MG63 (cell line): ENCODE data around the gene MDM2. TPM values are rescaled to one million over a fixed set of nuclear protein-coding genes. Genes with fewer than 3 reads are reported as not detected.

Experiments used
- DNase-seq: peaks from one replicate; pipeline ENCODE4 v3.0.0-alpha.2; 2020
- H3K27me3 ChIP-seq: fragments of 250-450 bp; sonication (Bioruptor Pico); 2 replicates; pipeline ENCODE4 v1.5.1; 2020; ENCODE audit warnings: mild to moderate bottlenecking, moderate library complexity
- H3K36me3 ChIP-seq: fragments of 250-450 bp; sonication (Bioruptor Pico); 2 replicates; pipeline ENCODE4 v1.5.1; 2020; ENCODE audit warnings: mild to moderate bottlenecking, moderate library complexity
- H3K4me3 ChIP-seq: fragments of 250-450 bp; sonication (Bioruptor Pico); 2 replicates; pipeline ENCODE4 v1.5.1; 2020; ENCODE audit warnings: mild to moderate bottlenecking, moderate library complexity
- H3K9me3 ChIP-seq: fragments of 250-450 bp; sonication (Bioruptor Pico); 2 replicates; pipeline ENCODE4 v1.5.1; 2020; ENCODE audit warnings: mild to moderate bottlenecking, moderate library complexity
- total RNA-seq: library from RNA; depleted of rRNA; stranded (reverse); fragments of >200 nt; shearing (Covaris generic); gene quantifications from 2 replicates; pipeline ENCODE4 v1.2.3, GENCODE V29; 2014; ENCODE audit warnings: low replicate concordance; rRNA removed

The MDM2 gene
- total RNA-seq, 1 experiment from 2014 or later = 17.4 TPM

DNA sequence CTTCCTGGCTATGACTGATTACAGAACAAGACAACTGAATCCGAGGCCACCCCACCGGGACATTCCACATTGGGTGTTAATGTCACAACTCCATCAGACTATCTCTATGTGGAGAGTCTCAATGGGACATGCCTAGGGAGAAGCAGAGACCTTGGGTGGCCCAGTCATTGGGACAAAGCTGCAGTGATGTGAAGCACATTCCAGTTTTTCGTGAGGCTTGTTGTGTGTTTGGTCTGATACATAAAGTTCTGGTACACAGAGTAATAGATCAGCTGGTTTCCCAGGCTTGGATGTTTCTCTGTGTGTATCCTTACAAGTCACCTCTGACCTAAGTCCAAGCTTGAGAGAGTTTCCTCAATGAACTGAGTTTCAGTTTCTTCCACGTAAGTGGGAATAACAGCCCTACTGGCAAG, 82.7 kb downstream of the MDM2 start:
- Histone ChIP-seq H3K27me3 (no peaks in the 10 kb centered on the region), H3K4me3 (no peak overlapping the region), H3K9me3 (no peaks in the 10 kb centered on the region), H3K36me3 (no peaks in the 10 kb centered on the region)
- DNase-seq = no peak

DNA sequence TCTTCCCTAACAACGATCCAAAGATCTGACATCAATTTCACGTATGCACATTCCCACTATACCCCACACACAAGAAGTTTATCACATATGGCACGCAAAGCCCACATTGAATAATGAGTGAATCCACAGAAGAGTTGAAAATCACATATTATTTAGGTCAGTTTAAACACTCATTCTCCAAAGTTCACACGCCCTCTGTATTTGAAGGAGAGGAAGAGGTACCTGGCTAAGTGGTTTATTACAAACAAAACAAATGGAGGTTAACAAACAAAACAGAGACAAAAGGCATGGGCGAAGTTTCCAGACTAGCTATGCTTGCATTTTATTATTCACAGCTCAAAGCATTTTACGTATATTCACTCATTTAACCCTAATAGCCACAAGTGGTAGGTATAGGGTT, 83.2 kb downstream of the MDM2 start:
- no peaks in the 10 kb centered on the region for H3K27me3 ChIP-seq

DNA sequence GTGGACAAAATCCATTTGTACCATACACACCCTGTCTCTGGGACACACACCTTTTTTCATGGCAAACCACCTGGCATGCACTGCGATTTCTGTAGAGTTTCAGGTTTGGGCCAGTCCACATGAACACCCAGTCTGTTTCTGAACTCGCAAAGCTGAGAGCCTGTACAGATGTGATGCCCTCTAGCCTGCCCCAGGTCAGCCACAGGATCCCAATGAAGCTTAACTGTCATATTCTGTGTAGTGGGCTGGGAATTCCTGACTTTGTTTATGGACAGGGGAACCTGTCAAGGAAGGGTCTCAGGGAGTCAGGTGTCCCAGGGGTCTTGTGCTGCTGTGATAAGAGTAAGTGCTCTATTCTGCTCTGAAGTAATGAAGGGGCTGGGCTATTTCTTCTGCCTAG, 85.2 kb downstream of the MDM2 start:
- DNase-seq = no peak
- no peak overlapping the region for H3K4me3 ChIP-seq
- H3K27me3 ChIP-seq = no peaks in the 10 kb centered on the region
- H3K36me3 ChIP-seq = no peaks in the 10 kb centered on the region
- no peaks in the 10 kb centered on the region for H3K9me3 ChIP-seq

More for the DNA sequence above, 83.2 kb downstream of the MDM2 start:
- no peaks in the 10 kb centered on the region for H3K36me3 ChIP-seq
- no peaks in the 10 kb centered on the region for H3K9me3 ChIP-seq
- no peak for DNase-seq
- no peak overlapping the region for H3K4me3 ChIP-seq

DNA sequence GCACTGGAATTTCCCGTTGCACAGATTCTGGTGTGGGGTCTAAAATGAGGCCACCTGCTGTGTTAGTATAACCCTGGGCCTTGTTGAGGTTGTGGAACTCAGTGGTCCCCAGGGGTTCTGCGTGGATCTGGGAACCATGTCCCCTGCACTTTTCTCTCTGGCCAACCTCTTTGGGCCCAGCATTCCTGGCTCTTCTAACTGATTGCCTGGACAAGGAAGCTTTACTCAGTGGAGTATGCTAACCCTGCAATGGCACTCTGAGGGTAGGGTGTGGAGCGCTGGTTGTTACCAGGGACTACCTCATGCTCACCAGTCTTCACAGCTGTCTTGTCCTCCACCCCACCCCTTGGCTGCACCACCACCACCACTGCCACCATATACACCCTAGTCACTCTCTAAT, 85.8 kb downstream of the MDM2 start:
- Histone ChIP-seq H3K9me3 (no peaks in the 10 kb centered on the region), H3K27me3 (no peaks in the 10 kb centered on the region), H3K4me3 (no peak overlapping the region), H3K36me3 (no peaks in the 10 kb centered on the region)
- DNase-seq = no peak

DNA sequence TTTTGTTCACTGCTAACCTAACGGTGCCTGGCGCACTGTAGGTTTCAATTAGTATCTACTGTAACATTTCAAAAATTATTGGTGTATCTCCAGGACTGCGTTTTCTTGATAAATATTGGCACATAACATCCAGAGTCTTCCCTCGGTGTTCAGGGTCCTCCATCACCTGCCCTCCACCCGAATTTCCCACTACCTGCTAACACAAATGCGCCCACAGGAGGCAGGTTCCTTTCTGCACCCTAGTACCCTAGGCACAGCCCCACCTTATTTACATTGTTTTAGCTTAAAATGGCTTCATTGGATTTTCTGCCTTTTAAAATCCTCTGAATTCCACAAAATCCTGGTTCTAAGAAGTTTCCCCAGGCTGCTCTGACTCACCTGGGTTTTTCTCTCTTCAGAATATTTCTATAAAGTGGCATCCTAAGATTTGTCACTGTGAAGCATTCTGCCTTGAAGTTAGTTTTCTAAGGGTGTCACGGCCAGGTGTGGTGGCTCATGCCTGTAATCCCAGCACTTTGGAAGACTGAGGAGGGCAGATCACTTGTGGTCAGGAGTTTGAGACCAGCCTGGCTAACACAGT, 86.4 kb downstream of the MDM2 start:
- H3K36me3 ChIP-seq = no peaks in the 10 kb centered on the region
- no peak for DNase-seq

DNA sequence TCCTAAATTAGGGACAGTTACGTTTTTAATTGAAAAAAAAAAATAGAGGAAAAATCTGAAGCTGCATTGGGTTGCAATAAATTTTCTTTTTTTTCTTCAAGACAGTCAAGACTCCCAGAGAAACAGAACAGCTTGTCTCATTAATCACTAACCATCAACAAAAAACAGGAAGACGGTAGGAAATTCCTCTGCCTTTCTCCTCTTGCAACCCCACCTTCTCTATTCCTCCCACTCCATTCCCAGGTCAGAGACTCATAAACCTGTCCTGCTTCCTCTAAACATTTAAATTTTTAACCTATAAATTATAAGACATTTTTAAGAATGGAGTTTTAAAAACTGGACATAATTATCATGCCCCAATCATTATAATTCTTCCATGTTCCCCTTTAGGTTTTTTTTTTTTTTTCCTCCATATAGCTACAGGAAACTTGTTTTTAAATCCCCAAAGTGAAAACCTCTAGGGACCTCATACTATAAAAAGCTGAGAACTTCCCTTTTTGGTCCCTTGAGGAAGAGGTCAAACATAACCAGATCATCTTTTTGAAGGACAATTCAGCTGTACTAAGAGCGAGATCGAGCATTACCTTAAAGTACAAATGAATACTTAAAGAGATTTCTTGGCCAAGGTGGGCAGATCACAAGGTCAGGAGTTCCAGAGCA, 89.0 kb downstream of the MDM2 start:
- Histone ChIP-seq H3K4me3 (no peak overlapping the region), H3K27me3 (no peaks in the 10 kb centered on the region), H3K36me3 (no peaks in the 10 kb centered on the region), H3K9me3 (no peaks in the 10 kb centered on the region)
- DNase-seq = no peak

More for the DNA sequence above, 86.4 kb downstream of the MDM2 start:
- no peak overlapping the region for H3K4me3 ChIP-seq
- H3K27me3 ChIP-seq = no peaks in the 10 kb centered on the region
- H3K9me3 ChIP-seq = no peaks in the 10 kb centered on the region

DNA sequence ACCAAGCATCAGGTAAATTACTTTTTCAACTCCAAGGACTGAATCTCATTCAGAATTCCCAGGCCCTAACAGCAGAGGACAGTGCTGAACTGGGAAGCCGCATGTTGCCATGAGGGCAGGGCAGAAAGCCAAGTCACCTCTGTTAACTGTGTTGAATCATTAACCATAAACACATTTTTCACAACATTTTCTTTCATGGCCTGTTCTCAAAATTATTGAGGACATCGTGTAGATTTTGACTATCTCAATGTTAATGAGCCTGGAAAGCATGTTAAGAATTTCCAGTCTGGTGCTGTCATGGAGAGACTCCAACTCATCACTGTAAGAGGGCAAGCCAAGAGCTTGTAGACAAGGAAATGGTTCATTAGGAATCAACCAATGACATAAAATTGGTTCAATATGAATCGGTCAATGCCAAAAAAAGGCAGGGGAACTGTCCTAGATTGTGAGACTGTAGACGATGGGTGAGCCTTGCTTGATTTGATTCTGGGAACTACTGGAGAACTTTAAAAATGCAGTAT, 91.3 kb downstream of the MDM2 start:
- H3K4me3 ChIP-seq = no peak overlapping the region
- H3K9me3 ChIP-seq = no peaks in the 10 kb centered on the region
- no peaks in the 10 kb centered on the region for H3K27me3 ChIP-seq
- no peaks in the 10 kb centered on the region for H3K36me3 ChIP-seq
- DNase-seq = peak; percentile 61

DNA sequence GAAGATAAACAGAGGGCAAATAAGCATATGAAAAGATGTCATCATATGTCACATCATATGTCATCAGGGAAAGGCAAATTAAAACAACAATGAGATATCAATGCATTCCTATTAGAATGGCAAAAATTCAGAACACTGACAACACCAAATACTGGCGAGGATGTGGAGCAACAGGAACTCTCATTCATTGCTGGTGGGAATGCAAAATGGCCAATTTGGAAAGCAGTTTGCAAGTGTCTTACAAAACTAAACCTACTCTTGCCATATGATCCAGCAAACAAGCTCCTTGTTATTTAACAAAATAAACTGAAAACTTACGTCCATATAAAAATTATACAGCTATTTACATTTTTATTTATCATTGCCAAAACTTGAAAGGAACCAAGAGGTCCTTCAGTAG, 92.3 kb downstream of the MDM2 start:
- no peaks in the 10 kb centered on the region for H3K36me3 ChIP-seq
- no peaks in the 10 kb centered on the region for H3K27me3 ChIP-seq
- DNase-seq = no peak
- H3K9me3 ChIP-seq = no peaks in the 10 kb centered on the region
- no peak overlapping the region for H3K4me3 ChIP-seq

Other genes with a start within 250 kb of the MDM2 start
- 94.7 and 294 TPM in 2 replicates for gene RAP1B, start 197.3 kb upstream of the MDM2 start, total RNA-seq
- gene NUP107, start 121.2 kb upstream of the MDM2 start, total RNA-seq = 81.5 and 82.5 TPM in 2 replicates
- 0.99 and 2.2 TPM in 2 replicates for gene SLC35E3, start 62.0 kb upstream of the MDM2 start, total RNA-seq
- gene CPM, start 125.0 kb downstream of the MDM2 start, total RNA-seq = 1.7 and 4.6 TPM in 2 replicates